Endodermal cell (in vitro differentiated cells): Measurements from ENCODE around the gene TCEANC2. TPM values are rescaled to one million over a fixed set of nuclear protein-coding genes. Genes with fewer than 3 reads are reported as not detected.

Experiments
- DNase-seq: peaks from one replicate; pipeline ENCODE4 v3.0.0-alpha.2; 2017
- H3K27ac ChIP-seq: 2 replicates; pipeline ENCODE4 v1.5.1; 2013; ENCODE audit warnings: mild to moderate bottlenecking, low read depth, low read length, moderate library complexity
- H3K27me3 ChIP-seq: 2 replicates; pipeline ENCODE4 v1.6.1; 2013; ENCODE audit warnings: mild to moderate bottlenecking, low read length, moderate library complexity; ENCODE audit not compliant: insufficient read depth, control insufficient read depth, poor library complexity, severe bottlenecking
- H3K36me3 ChIP-seq: 2 replicates; pipeline ENCODE4 v1.7.0; 2013; ENCODE audit warnings: mild to moderate bottlenecking, low read length, moderate library complexity; ENCODE audit not compliant: control insufficient read depth, insufficient read depth
- H3K4me1 ChIP-seq: one replicate; pipeline ENCODE4 v1.7.0; 2013; ENCODE audit warnings: low read length; ENCODE audit not compliant: control insufficient read depth, insufficient read depth
- H3K4me3 ChIP-seq: 2 replicates; pipeline ENCODE4 v1.5.1; 2013; ENCODE audit warnings: mild to moderate bottlenecking, low read length, moderate library complexity
- H3K9ac ChIP-seq: 2 replicates; pipeline ENCODE4 v1.6.1; 2013; ENCODE audit warnings: mild to moderate bottlenecking, low read length, moderate library complexity; ENCODE audit not compliant: poor library complexity, severe bottlenecking; ENCODE audit errors: extremely low read depth
- H3K9me3 ChIP-seq: 2 replicates; pipeline ENCODE4 v1.6.1; 2013; ENCODE audit warnings: mild to moderate bottlenecking, low read length, moderate library complexity; ENCODE audit not compliant: control insufficient read depth
- H3K27ac Mint-ChIP-seq: 2 replicates; pipeline ENCODE4 v1.8.0; 2020; ENCODE audit warnings: mixed read lengths
- H3K27me3 Mint-ChIP-seq: 2 replicates; pipeline ENCODE4 v1.8.0; 2021; ENCODE audit warnings: mild to moderate bottlenecking, mixed read lengths; ENCODE audit not compliant: insufficient read depth
- H3K36me3 Mint-ChIP-seq: 2 replicates; pipeline ENCODE4 v1.8.0; 2020; ENCODE audit warnings: low read depth, mixed read lengths
- H3K4me1 Mint-ChIP-seq: 2 replicates; pipeline ENCODE4 v1.8.0; 2020; ENCODE audit warnings: mixed read lengths
- H3K4me3 Mint-ChIP-seq: 2 replicates; pipeline ENCODE4 v1.8.0; 2020; ENCODE audit warnings: mild to moderate bottlenecking, moderate library complexity, mixed read lengths
- H3K9me3 Mint-ChIP-seq: 2 replicates; pipeline ENCODE4 v1.8.0; 2020; ENCODE audit warnings: mild to moderate bottlenecking, mixed read lengths
- CTCF ChIP-seq: fragments of 200-600 bp; sonication (generic); conservative IDR thresholded peaks from 2 replicates; pipeline ENCODE4 v1.5.0; 2021; ENCODE audit warnings: antibody characterized with exemption, mild to moderate bottlenecking
- WGBS, 2 experiments: methylation state at CpG; one replicate each; pipeline versions ENCODE4 v1.1.5 to v1.1.7; 2013; ENCODE audit warnings: missing lambda C conversion rate in 2 of 2, mixed read lengths in 1 of 2; ENCODE audit not compliant: insufficient coverage in 1 of 2, insufficient read length in 1 of 2; 5-methylcytosine and 5-hydroxymethylcytosine counted together
- total RNA-seq, 2 donors: library from RNA; stranded (reverse); fragmentation: NEBNext Ultra II Directional in 1 of 2; extraction: Animal tissue kit (Norgen Biotek cat#: 25700) in 1 of 2; gene quantifications; 2 replicates in 1 of 2; 3 replicates in 1 of 2; pipeline ENCODE4 v1.2.1, GENCODE V29; 2021

The TCEANC2 gene
- total RNA-seq, 2 donors from 2014 or later: 5.9 to 6.6 TPM

GRCh38 chr1:54149734-54150133, 96.3 kb downstream of the TCEANC2 start:
- H3K27me3 Mint-ChIP-seq: peaks cover 2% of the 10 kb centered on the region
- no peak for TF ChIP-seq CTCF
- no peak overlapping the region for H3K27ac ChIP-seq
- no peaks in the 10 kb centered on the region for H3K27me3 ChIP-seq
- 86 to 95% methylated on average over 1 to 3 of the region's 3 CpGs for WGBS, 2 experiments
- peaks cover 13% of the 10 kb centered on the region for H3K4me1 Mint-ChIP-seq
- H3K9ac ChIP-seq: no peak overlapping the region
- H3K9me3 ChIP-seq: no peaks in the 10 kb centered on the region
- no peak overlapping the region for H3K4me3 ChIP-seq
- DNase-seq: no peak
- H3K4me3 Mint-ChIP-seq: no peak overlapping the region
- no peaks in the 10 kb centered on the region for H3K9me3 Mint-ChIP-seq
- H3K4me1 ChIP-seq: no peaks in the 10 kb centered on the region
- H3K36me3 Mint-ChIP-seq: no peaks in the 10 kb centered on the region
- H3K36me3 ChIP-seq: no peaks in the 10 kb centered on the region
- H3K27ac Mint-ChIP-seq: no peak overlapping the region

- Mint-ChIP-seq H3K27me3 (peaks cover 2% of the 10 kb centered on the region), H3K27ac (no peak overlapping the region), H3K4me3 (no peak overlapping the region), H3K9me3 (no peaks in the 10 kb centered on the region), H3K36me3 (no peaks in the 10 kb centered on the region), H3K4me1 (peaks cover 13% of the 10 kb centered on the region)
- DNase-seq: no peak
- Histone ChIP-seq H3K27ac (peak overlapping the region; percentile 55), H3K27me3 (no peaks in the 10 kb centered on the region), H3K4me1 (no peaks in the 10 kb centered on the region), H3K4me3 (no peak overlapping the region), H3K36me3 (no peaks in the 10 kb centered on the region), H3K9me3 (no peaks in the 10 kb centered on the region), H3K9ac (no peak overlapping the region)
- 87 to 90% methylated on average over 4 to 5 of the region's 5 CpGs for WGBS, 2 experiments
- TF ChIP-seq CTCF: no peak
These were observed 97.6 kb downstream of the TCEANC2 start for GRCh38 chr1:54151013-54151412.

- no peak within 1 kb of the TSS for H3K4me3 Mint-ChIP-seq
- Histone ChIP-seq H3K36me3 (no peaks in the 10 kb centered on the region), H3K27me3 (no peaks in the 10 kb centered on the region), H3K9me3 (no peaks in the 10 kb centered on the region), H3K27ac (no peak within 1 kb of the TSS), H3K4me1 (no peaks in the 10 kb centered on the region), H3K4me3 (no peak within 1 kb of the TSS), H3K9ac (no peak within 1 kb of the TSS)
- no peaks in the 10 kb centered on the region for H3K9me3 Mint-ChIP-seq
- 95 to 98% methylated on average over 5 of the region's 5 CpGs for WGBS, 2 experiments
- no peaks in the 10 kb centered on the region for H3K36me3 Mint-ChIP-seq
- H3K4me1 Mint-ChIP-seq: peaks cover 13% of the 10 kb centered on the region
- TF ChIP-seq CTCF: no peak
- DNase-seq: no peak
- peak within 1 kb of the TSS; percentile 39 for H3K27ac Mint-ChIP-seq
- peaks cover 2% of the 10 kb centered on the region for H3K27me3 Mint-ChIP-seq
These were observed 99.3 kb downstream of the TCEANC2 start, which contains the start of gene CDCP2 for GRCh38 chr1:54152696-54153095. CDCP2 (minus strand) TSS chr1:54153000; CDS start chr1:54152922, 78 bp downstream.
